Fibroblast of villous mesenchyme (primary cell): Measurements from ENCODE around the gene EDEM3. TPM values are rescaled to one million over a fixed set of nuclear protein-coding genes. Genes with fewer than 3 reads are reported as not detected.

Experiments
- DNase-seq: peaks from one replicate; pipeline ENCODE4 v3.0.0-alpha.2; 2010; ENCODE audit warnings: low read depth
- H3K4me3 ChIP-seq: 2 replicates; pipeline ENCODE4 v1.5.1; 2011; ENCODE audit warnings: low read depth, mild to moderate bottlenecking, low read length
- CTCF ChIP-seq: IDR thresholded peaks from 2 replicates; pipeline ENCODE4 v1.5.1; 2012; ENCODE audit warnings: low read depth, mild to moderate bottlenecking, low read length; ENCODE audit not compliant: insufficient read depth
- total RNA-seq: library from RNA; depleted of rRNA; stranded (reverse); fragments of >200 nt; gene quantifications from 2 replicates; pipeline ENCODE4 v1.2.3, GENCODE V29; 2012

Gene EDEM3
- total RNA-seq, 1 donor, result 57.9 TPM

- no peak overlapping the region for H3K4me3 ChIP-seq
- DNase-seq, result peak; percentile 44
- TF ChIP-seq CTCF, result no peak
Measured at GRCh38 chr1:184661801-184662200, 92.9 kb downstream of the EDEM3 start.

- DNase-seq, result no peak
- H3K4me3 ChIP-seq, result no peak overlapping the region
- TF ChIP-seq CTCF, result no peak
Measured at GRCh38 chr1:184660462-184661191, 94.0 kb downstream of the EDEM3 start.

GRCh38 chr1:184658055-184658454, 96.6 kb downstream of the EDEM3 start:
- DNase-seq, result no peak
- H3K4me3 ChIP-seq, result no peak overlapping the region
- TF ChIP-seq CTCF, result no peak

GRCh38 chr1:184656221-184656620, 98.4 kb downstream of the EDEM3 start:
- no peak for TF ChIP-seq CTCF

GRCh38 chr1:184655185-184655584, 99.5 kb downstream of the EDEM3 start:
- no peak for TF ChIP-seq CTCF
- no peak for DNase-seq
- H3K4me3 ChIP-seq, result no peak overlapping the region

More at GRCh38 chr1:184656221-184656620, 98.4 kb downstream of the EDEM3 start:
- no peak for DNase-seq
- H3K4me3 ChIP-seq, result no peak overlapping the region

- no peak for DNase-seq
- H3K4me3 ChIP-seq, result no peak overlapping the region
- TF ChIP-seq CTCF, result no peak
Measured at GRCh38 chr1:184650177-184650866, 104.3 kb downstream of the EDEM3 start.
